NCI-H128 (cell line): ENCODE data around the gene CCDC138.

Experiments
- DNase-seq: peaks from one replicate; lab custom pipeline; 2025; ENCODE audit not compliant: unreplicated experiment; lab: John Stamatoyannopoulos, UW

CCDC138 gene

GRCh38 chr2:108893277-108893676 is 106.7 kb downstream of the CCDC138 start:
- no peak for DNase-seq

- DNase-seq, result no peak
Measured at GRCh38 chr2:108894766-108895165, 108.2 kb downstream of the CCDC138 start.

- DNase-seq, result no peak
Measured at GRCh38 chr2:108895188-108895587, 108.6 kb downstream of the CCDC138 start.

GRCh38 chr2:108896741-108897140 is 110.2 kb downstream of the CCDC138 start:
- DNase-seq, result no peak

GRCh38 chr2:108898315-108899082 is 111.9 kb downstream of the CCDC138 start:
- DNase-seq, result no peak

- DNase-seq, result no peak
Measured at GRCh38 chr2:108904680-108905079, 118.1 kb downstream of the CCDC138 start.

- no peak for DNase-seq
Measured at GRCh38 chr2:108905176-108905575, 118.6 kb downstream of the CCDC138 start.

- no peak for DNase-seq
Measured at GRCh38 chr2:108905906-108906305, 119.3 kb downstream of the CCDC138 start.

GRCh38 chr2:108906403-108907077 is 120.0 kb downstream of the CCDC138 start:
- DNase-seq, result no peak

- no peak for DNase-seq
Measured at GRCh38 chr2:108907822-108908712, 121.5 kb downstream of the CCDC138 start.

- DNase-seq, result no peak
Measured at GRCh38 chr2:108908713-108909070, 122.1 kb downstream of the CCDC138 start.

GRCh38 chr2:108909275-108909823 is 122.8 kb downstream of the CCDC138 start:
- DNase-seq, result no peak

- no peak for DNase-seq
Measured at GRCh38 chr2:108910011-108910431, 123.5 kb downstream of the CCDC138 start.

- no peak for DNase-seq
Measured at GRCh38 chr2:108910541-108911396, 124.2 kb downstream of the CCDC138 start.

GRCh38 chr2:108911401-108911800 is 124.8 kb downstream of the CCDC138 start:
- no peak for DNase-seq

GRCh38 chr2:108911807-108912628 is 125.4 kb downstream of the CCDC138 start:
- no peak for DNase-seq

- DNase-seq, result no peak
Measured at GRCh38 chr2:108912629-108912902, 126.0 kb downstream of the CCDC138 start.

GRCh38 chr2:108916122-108916795 is 129.7 kb downstream of the CCDC138 start:
- no peak for DNase-seq

GRCh38 chr2:108916796-108917421 is 130.3 kb downstream of the CCDC138 start:
- DNase-seq, result no peak
